GM19467 (cell line): ENCODE measurements around the gene LIMCH1.
"Not testable (repeated sequence)": the region's sequence is repeated elsewhere in the genome, so short reads cannot be mapped to it uniquely, and the experiment has no call there.

Experiments
- ATAC-seq: cut with Tn5 transposase; IDR thresholded peaks from one replicate; pipeline ENCODE4 v1.9.1; 2021; ENCODE audit warnings: mild to moderate bottlenecking, moderate library complexity; ENCODE audit not compliant: unreplicated experiment

The LIMCH1 gene

DNA sequence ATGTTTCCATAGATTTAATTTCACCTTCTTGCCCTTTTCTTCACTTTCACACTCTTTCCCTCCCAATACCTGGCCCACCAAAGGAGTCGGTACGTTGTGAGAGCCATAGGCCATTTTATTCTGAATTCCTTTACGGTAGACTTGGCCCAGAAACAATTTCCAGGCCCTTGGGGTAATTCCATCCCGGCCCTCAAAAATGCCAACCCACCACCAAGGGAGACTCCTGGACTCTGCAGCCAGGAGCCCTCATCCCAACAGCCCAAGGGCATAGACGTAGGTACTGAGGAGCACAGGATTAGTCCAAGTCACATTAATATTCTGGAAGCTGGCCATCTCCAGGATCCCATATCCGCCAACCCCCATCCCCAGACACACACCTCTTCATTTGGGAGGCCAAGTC, 102.9 kb downstream of the LIMCH1 start:
- no peak for ATAC-seq

- not testable (repeated sequence) for ATAC-seq
These were observed 104.8 kb downstream of the LIMCH1 start for GRCh38 chr4:41642746-41643145.

DNA sequence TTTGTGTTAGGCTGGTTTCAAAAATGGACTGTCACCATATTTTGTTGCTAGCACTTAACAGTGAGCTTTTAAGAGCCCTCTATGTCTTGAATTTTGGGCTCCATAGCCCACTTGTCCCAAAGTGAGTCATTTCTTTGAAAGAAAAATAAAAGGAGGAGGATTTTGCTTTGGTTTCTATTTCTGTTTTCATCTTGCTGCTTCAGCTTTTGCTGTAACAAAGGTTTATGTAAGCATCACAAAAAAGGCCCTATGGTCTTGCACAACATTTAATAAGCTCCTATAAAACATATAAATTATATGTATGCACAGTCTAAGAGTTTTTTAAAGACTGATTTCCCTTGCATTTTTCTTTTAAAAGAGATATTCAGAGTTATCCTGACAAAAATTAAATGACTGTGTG, 105.4 kb downstream of the LIMCH1 start:
- ATAC-seq: no peak

GRCh38 chr4:41644288-41644914, 106.4 kb downstream of the LIMCH1 start:
- no peak for ATAC-seq

DNA sequence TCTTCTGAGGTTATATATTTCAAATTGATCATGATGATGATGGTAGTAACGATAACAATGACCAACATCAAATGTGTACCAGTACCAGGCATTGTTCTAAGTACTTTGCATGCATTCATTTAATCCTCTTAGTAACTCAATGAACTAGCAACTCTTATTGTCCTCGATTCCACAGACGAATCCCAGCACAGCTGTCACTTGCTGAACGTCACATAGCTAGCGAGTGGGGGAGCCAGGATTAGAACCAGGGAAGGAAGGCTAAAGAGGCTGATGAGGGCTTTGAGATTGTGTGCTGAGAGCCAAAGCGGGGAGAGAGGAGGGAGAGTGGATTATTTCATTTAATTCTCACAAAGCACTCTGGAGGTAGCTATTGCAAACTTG, 106.9 kb downstream of the LIMCH1 start:
- ATAC-seq: no peak

DNA sequence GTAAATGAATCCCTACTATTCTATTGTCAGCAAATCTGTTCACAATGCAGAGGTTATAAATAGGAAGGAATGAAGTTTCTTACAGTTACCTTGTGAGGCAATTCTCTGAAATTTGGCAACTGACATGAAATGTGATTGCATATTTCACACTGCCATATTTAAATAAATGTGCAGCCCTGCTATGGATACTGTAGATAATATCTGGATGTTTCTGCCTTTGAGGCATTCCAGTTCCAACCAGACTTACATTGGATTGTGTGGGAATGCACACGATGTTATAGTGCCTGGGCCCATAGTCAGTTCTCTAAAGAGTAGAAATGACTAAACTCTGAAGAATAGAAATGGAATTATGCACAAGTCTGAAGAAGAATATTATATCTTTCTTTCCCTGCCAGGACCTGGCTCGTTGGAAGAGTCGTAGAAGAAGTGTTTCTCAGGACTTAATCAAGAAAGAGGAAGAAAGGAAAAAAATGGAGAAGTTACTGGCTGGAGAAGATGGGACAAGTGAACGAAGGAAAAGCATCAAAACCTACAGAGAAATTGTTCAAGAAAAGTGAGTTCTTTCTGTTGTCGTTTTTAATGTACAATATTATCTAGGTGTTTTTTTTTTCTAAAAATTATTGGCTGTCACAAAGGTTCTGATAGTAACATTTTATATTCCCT, 107.9 kb downstream of the LIMCH1 start:
- ATAC-seq: no peak

GRCh38 chr4:41646862-41647261, 108.9 kb downstream of the LIMCH1 start:
- ATAC-seq: no peak

- ATAC-seq: no peak
These were observed 109.4 kb downstream of the LIMCH1 start for GRCh38 chr4:41647383-41647782.

GRCh38 chr4:41651150-41651549, 113.2 kb downstream of the LIMCH1 start:
- not testable (repeated sequence) for ATAC-seq

GRCh38 chr4:41652971-41653370, 115.0 kb downstream of the LIMCH1 start:
- ATAC-seq: no peak

- no peak for ATAC-seq
These were observed 115.6 kb downstream of the LIMCH1 start for GRCh38 chr4:41653523-41653922.

DNA sequence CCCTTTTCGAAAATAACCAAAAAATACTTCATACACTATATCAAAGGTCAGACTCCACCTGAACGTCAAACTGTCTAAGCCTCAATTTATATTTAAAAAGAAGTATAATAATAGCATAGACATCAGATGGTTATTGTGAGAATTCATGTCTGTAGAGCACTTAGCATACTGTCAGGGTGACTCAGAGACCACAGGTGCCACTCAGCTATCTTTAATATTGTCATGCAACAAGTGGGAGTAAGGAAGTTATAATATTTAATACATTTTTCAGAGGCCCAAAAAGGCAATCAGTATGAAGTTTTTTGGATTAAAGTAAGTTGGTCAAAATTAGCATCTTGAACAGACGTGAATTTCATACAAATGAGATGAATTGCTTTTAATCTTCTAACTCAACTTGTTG, 117.2 kb downstream of the LIMCH1 start:
- no peak for ATAC-seq

- ATAC-seq: no peak
These were observed 118.1 kb downstream of the LIMCH1 start for GRCh38 chr4:41656106-41656505.

DNA sequence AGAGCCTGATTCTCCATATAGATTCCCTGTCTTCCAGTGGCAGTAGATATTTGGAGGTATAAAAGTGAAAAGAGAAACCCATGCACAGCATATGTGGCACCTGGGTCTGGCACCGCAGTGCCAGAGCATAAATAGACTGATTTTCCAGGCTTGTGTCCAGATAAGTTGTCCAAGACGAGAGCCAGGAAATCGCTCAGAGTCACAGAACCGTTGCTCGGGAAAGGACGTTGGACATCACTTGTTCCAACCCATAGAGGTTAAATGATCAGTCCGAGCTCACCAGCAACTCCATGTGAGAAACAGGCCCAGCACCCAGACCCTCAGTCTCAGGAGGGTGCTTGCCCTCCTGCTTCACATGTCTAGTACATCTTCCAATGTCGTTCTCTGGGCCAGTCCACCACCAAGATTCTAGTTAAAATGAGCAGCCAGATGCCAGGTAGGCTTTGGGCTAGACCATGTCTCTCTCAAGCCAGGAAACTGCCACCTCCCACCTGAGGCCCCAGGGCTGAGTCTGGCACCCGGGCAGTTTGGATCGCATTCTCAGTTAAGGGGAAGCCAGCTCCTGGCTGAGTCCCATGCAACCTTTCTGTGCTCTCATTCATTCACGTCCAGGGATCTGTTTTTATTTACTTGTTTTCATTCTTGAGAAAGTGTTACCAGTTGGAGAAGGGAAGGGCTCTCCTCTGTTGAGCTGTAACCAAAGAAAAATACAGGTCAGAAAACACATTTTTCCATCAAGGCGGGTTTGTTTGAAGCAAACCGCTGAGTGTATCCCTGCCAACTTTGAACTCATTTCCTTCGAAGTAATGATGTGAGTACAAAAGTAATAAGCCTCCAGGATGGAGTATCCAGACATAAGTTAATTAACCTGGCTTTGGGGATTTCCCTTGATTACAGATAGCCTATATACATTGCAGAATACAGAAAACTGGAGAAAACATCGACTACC, 118.9 kb downstream of the LIMCH1 start:
- no peak for ATAC-seq

DNA sequence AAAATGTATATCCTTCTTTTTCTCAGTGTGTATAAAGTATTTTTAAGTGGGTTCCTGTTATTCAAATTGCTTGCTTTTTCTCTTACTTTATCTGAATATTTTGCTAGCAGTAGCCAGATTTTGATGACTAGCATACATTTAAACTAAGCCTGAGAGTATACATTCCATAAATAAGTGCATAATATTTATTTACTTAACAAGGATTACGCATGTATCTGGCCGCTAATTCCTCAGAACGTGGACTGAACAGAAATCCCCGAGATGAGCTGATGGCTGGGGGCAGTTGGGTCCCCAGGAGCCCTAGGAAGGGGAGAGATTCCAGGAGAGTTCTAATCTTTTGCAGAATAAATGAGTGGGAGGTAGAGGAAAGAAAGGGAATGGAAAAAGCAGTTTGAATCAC, 119.6 kb downstream of the LIMCH1 start:
- no peak for ATAC-seq

GRCh38 chr4:41658163-41658562, 120.2 kb downstream of the LIMCH1 start:
- ATAC-seq: no peak

DNA sequence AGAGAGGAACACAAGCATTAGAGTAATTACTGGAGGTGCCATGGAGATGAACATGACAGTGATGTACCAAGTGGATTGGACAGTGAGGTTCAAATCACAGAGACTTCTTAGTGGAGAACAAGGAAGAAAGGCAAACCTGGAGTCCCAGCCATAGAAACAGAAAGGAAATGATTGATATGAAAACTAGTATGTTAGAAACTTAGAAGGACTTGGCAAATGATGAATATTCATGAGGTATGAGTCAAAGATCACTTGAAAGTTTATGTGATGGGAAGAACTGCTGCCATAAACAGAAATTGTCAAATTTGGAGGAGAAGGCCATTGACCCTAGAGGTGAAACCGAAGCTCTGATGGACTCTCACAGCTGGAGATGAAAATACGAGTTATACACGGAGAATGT, 122.4 kb downstream of the LIMCH1 start:
- no peak for ATAC-seq

GRCh38 chr4:41661442-41662076, 123.6 kb downstream of the LIMCH1 start:
- no peak for ATAC-seq

GRCh38 chr4:41665636-41666207, 127.8 kb downstream of the LIMCH1 start:
- ATAC-seq: no peak

DNA sequence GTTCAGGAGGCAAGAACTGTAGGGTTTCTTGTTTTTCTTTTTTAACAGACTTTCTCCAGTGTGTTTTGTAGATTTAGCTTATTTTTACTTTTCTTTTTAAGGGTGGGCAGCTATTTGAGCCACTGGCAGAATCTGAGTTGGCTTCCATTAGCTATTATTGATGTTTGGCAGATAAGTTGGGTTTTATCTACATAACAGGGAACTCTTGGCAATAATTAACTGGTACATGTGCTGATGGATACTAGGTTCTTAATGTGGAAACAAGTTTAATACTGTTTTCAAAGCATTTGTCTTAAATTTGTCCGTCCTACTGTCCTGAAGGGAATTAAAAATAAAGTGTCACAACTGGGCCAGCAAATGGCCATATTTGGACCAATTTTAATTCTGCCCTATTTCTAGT, 130.1 kb downstream of the LIMCH1 start:
- ATAC-seq: no peak

DNA sequence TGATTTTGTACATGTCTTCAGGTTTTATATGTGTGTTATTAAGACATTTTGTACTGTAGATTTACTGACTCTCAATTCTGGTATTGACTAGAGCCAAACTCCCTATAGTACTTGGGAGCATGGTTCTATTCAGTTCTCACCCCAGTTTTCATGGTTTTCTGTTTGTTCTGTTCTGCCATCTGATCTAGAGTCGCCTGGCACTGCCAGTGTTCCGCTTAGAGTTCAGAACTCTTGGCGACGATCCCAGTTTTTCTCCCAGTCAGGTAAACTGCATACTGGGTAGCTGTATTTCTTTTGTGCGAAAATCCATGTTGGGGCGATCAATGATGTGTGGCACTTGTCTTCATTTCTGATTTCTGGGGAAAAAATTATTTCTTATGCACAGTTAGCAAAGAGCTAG, 132.6 kb downstream of the LIMCH1 start:
- ATAC-seq: no peak
